GM12878 (cell line): ENCODE results near the gene BBS1. TPM values are rescaled to one million over a fixed set of nuclear protein-coding genes. Genes with fewer than 3 reads are reported as not detected.

Experiments used
- ATAC-seq: fragments of 200-7000 bp; cut with Tn5 transposase; 3 replicates; pipeline ENCODE4 v1.9.1; 2020; ENCODE audit warnings: mild to moderate bottlenecking, moderate library complexity
- BruUV-seq: library from RNA; stranded (reverse); fragments of 400-500 nt; replicated peaks from 2 replicates; lab custom pipeline; 2021; lab: Mats Ljungman, UMichigan
- CTCF ChIA-PET: fragments of 300-600 bp; sonication (Branson Sonifier 250); formaldehyde crosslinking; extraction: SDS; loops from one replicate; lab custom pipeline; 2021; ENCODE audit warnings: inconsistent platforms; lab: Yijun Ruan, JAX
- POLR2A ChIA-PET: fragments of 350-600 bp; formaldehyde crosslinking; extraction: SDS; loops from one replicate; lab custom pipeline; 2021; ENCODE audit warnings: inconsistent platforms; lab: Charles Lee
- RAD21 ChIA-PET: fragments of 300-600 bp; sonication (Branson Sonifier 250); formaldehyde crosslinking; loops from one replicate; lab custom pipeline; 2023; ENCODE audit warnings: antibody characterized with exemption; ENCODE audit not compliant: unreplicated experiment; lab: Charles Lee
- SMC1A ChIA-PET: fragments of 300-600 bp; sonication (Branson Sonifier 250); formaldehyde crosslinking; loops from one replicate; lab custom pipeline; 2023; ENCODE audit not compliant: unreplicated experiment, uncharacterized antibody; lab: Charles Lee
- DNase-seq: peaks from one replicate; pipeline ENCODE4 v3.0.0-alpha.2; 2011; ENCODE audit warnings: low read depth, low spot score
- FAIRE-seq: peaks from 3 replicates; lab custom pipeline; 2011; peaks lifted over from hg19 to GRCh38; lab: Jason Lieb, UNC
- H2AFZ ChIP-seq: 2 replicates; pipeline ENCODE4 v1.6.0; 2011; ENCODE audit warnings: low read depth, low read length, control low read depth; ENCODE audit not compliant: control insufficient read depth
- H3K27ac ChIP-seq: 2 replicates; pipeline ENCODE4 v1.5.1; 2011; ENCODE audit warnings: control low read depth; ENCODE audit not compliant: control insufficient read depth, insufficient read depth
- H3K27me3 ChIP-seq, 2 experiments: replicated peaks in 1 of 2; 2 replicates each; pipeline versions ENCODE4 v1.6.0 to v1.6.1; 2011; ENCODE audit warnings: low read length in 1 of 2; ENCODE audit not compliant: control insufficient read depth in 2 of 2, insufficient read depth in 2 of 2
- H3K36me3 ChIP-seq, 2 experiments: 2 replicates each; pipeline ENCODE4 v1.5.1; 2011; ENCODE audit warnings: low read length in 1 of 2; ENCODE audit not compliant: control insufficient read depth in 2 of 2, insufficient read depth in 2 of 2
- H3K4me1 ChIP-seq: 2 replicates; pipeline ENCODE4 v1.6.1; 2011; ENCODE audit warnings: mild to moderate bottlenecking, low read length, moderate library complexity, mixed read lengths; ENCODE audit not compliant: control insufficient read depth, insufficient read depth
- H3K4me2 ChIP-seq: 2 replicates; pipeline ENCODE4 v1.6.0; 2011; ENCODE audit warnings: control low read depth; ENCODE audit not compliant: control insufficient read depth, insufficient read depth
- H3K4me3 ChIP-seq: fragments of 200-600 bp; sonication (generic); 2 replicates; pipeline ENCODE4 v1.5.1; 2016
- H3K79me2 ChIP-seq: 2 replicates; pipeline ENCODE4 v1.6.0; 2011; ENCODE audit warnings: low read length; ENCODE audit not compliant: control insufficient read depth, insufficient read depth
- H3K9ac ChIP-seq: 2 replicates; pipeline ENCODE4 v1.8.0; 2011; ENCODE audit warnings: low read length, control low read depth, mixed read lengths; ENCODE audit not compliant: control insufficient read depth, insufficient read depth
- H3K9me3 ChIP-seq: replicated peaks from 3 replicates; pipeline ENCODE4 v1.5.1; 2011; ENCODE audit warnings: mild to moderate bottlenecking, low read length; ENCODE audit not compliant: control insufficient read depth, insufficient read depth
- H4K20me1 ChIP-seq: 2 replicates; pipeline ENCODE4 v1.6.0; 2011; ENCODE audit not compliant: control insufficient read depth, insufficient read depth
- ASH2L ChIP-seq: fragments of 300-600, 200-600 bp; sonication (generic); IDR thresholded peaks from 2 replicates; pipeline ENCODE4 v1.6.1; 2017; ENCODE audit warnings: low read depth, mild to moderate bottlenecking, borderline replicate concordance
- CBX3 ChIP-seq: fragments of 200-600 bp; sonication (generic); IDR thresholded peaks from 2 replicates; pipeline ENCODE4 v1.6.1; 2016; ENCODE audit warnings: low read depth, borderline replicate concordance
- CBX5 ChIP-seq: sonication (generic); IDR thresholded peaks from 2 replicates; pipeline ENCODE4 v1.6.1; 2016; ENCODE audit warnings: low read depth, moderate library complexity, mild to moderate bottlenecking, inconsistent platforms
- CEBPB ChIP-seq, 2 experiments: fragments of 150-350 bp in 1 of 2; IDR thresholded peaks; 2 replicates each; pipeline ENCODE4 v1.6.1; 2012 to 2014; ENCODE audit warnings: low read depth in 2 of 2, low read length in 2 of 2, borderline replicate concordance in 1 of 2, inconsistent platforms in 1 of 2
- CREM ChIP-seq: IDR thresholded peaks from 2 replicates; pipeline ENCODE4 v1.6.1; 2014; ENCODE audit warnings: antibody characterized with exemption, low read depth
- DPF2 ChIP-seq: fragments of 450-650 bp; IDR thresholded peaks from 2 replicates; pipeline ENCODE4 v1.6.1; 2017; ENCODE audit warnings: mild to moderate bottlenecking
- EED ChIP-seq: sonication (generic); IDR thresholded peaks from 2 replicates; pipeline ENCODE4 v1.6.1; 2016; ENCODE audit warnings: antibody characterized with exemption, low read depth
- ETV6 ChIP-seq, 2 experiments: fragments of 450-650 bp in 1 of 2; IDR thresholded peaks in 1 of 2; conservative IDR thresholded peaks in 1 of 2; 2 replicates each; pipeline ENCODE4 v1.6.1; 2014; ENCODE audit warnings: antibody characterized with exemption in 1 of 2, borderline replicate concordance in 1 of 2, low read depth in 1 of 2, mild to moderate bottlenecking in 1 of 2, moderate library complexity in 1 of 2
- IRF4 ChIP-seq: IDR thresholded peaks from 2 replicates; pipeline ENCODE4 v1.6.1; 2011; ENCODE audit warnings: low read depth, low read length
- JUNB ChIP-seq: IDR thresholded peaks from 2 replicates; pipeline ENCODE4 v1.6.1; 2016; ENCODE audit warnings: antibody characterized with exemption, mild to moderate bottlenecking
- MXI1 ChIP-seq: fragments of 150-350 bp; IDR thresholded peaks from 2 replicates; pipeline ENCODE4 v1.6.1; 2011; ENCODE audit warnings: low read depth, mild to moderate bottlenecking, inconsistent platforms, low read length, improper control_type of control experiment
- POU2F2 ChIP-seq: IDR thresholded peaks from 3 replicates; pipeline ENCODE4 v1.6.1; 2011; ENCODE audit warnings: low read depth, mild to moderate bottlenecking, low read length, borderline replicate concordance
- SREBF2 ChIP-seq: IDR thresholded peaks from 2 replicates; pipeline ENCODE4 v1.6.1; 2012; ENCODE audit warnings: mild to moderate bottlenecking, low read length
- SUZ12 ChIP-seq: fragments of 200-600 bp; sonication (generic); IDR thresholded peaks from one replicate; pipeline ENCODE4 v1.6.1; 2018; ENCODE audit warnings: antibody characterized with exemption, mild to moderate bottlenecking; ENCODE audit not compliant: unreplicated experiment
- TBL1XR1 ChIP-seq: IDR thresholded peaks from 2 replicates; pipeline ENCODE4 v1.6.1; 2012; ENCODE audit warnings: low read depth, low read length, improper control_type of control experiment
- USF1 ChIP-seq: IDR thresholded peaks from 2 replicates; pipeline ENCODE4 v1.6.1; 2011; ENCODE audit warnings: borderline replicate concordance, low read depth, mild to moderate bottlenecking, moderate library complexity, mixed read lengths, low read length; ENCODE audit not compliant: insufficient read depth; ENCODE audit errors: extremely low read length
- YBX1 ChIP-seq: fragments of 450-650 bp; IDR thresholded peaks from 2 replicates; pipeline ENCODE4 v1.6.1; 2016; ENCODE audit warnings: antibody characterized with exemption
- WGBS: methylation state at CpG from one replicate; pipeline ENCODE4 v1.1.6; 2016; ENCODE audit warnings: low lambda C conversion rate; ENCODE audit not compliant: insufficient replicate concordance, insufficient coverage; ENCODE audit errors: missing lambda C conversion rate; 5-methylcytosine and 5-hydroxymethylcytosine counted together
- in situ Hi-C: fragments of 300-500 bp; cut with MboI; formaldehyde crosslinking; loops from 9 replicates; pipeline ENCODE4 v1.14.3; 2018; ENCODE audit warnings: mixed read lengths
- intact Hi-C: fragments of 100-400 bp; cut with micrococcal nuclease; formaldehyde crosslinking; loops from one replicate; pipeline ENCODE4 v1.14.2; 2022; ENCODE audit not compliant: unreplicated experiment
- polyA plus RNA-seq, 11 experiments: library from polyadenylated mRNA; depleted of rRNA in 4 of 11; unstranded in 6 of 11; stranded (reverse) in 5 of 11; fragments of >200 nt; fragmentation: Nextera tagmentation in 4 of 11; fragmentation: Illumina TruSeq in 1 of 11; extraction: Ambion mirVana in 4 of 11; extraction: Trizol in 1 of 11; gene quantifications; 1 replicate in 1 of 11; 2 replicates in 10 of 11; pipeline versions ENCODE4 v1.2.1 to v1.2.3, GENCODE V29; 2011 to 2016; ENCODE audit warnings: inconsistent platforms in 2 of 11, missing spikeins in 2 of 11, low read depth in 1 of 11
- total RNA-seq, 4 experiments: library from RNA; depleted of rRNA in 3 of 4; stranded (reverse); fragments of >200 nt in 3 of 4; fragmentation: Illumina TruSeq in 1 of 4; extraction: Trizol in 1 of 4; gene quantifications; 2 replicates each; pipeline versions ENCODE4 v1.2.1 to v1.2.3, GENCODE V29; 2013 to 2021
- TF ChIP-seq, protein P1 (sequence below): fragments of 450-650 bp; IDR thresholded peaks from 2 replicates; pipeline ENCODE4 v1.6.1; 2016; ENCODE audit warnings: mild to moderate bottlenecking
- TF ChIP-seq, protein P2 (sequence below): IDR thresholded peaks from 2 replicates; pipeline ENCODE4 v1.6.1; 2012; ENCODE audit warnings: mild to moderate bottlenecking, low read depth, low read length

Gene BBS1
- total and polyA plus RNA-seq, 10 of the 15 experiments (the other 5 are each of a cell fraction or from before 2014, with no cell fraction given), result 2.5 to 14.7 (median 8.7) TPM

- ATAC-seq (peak; percentile 5), DNase-seq (no peak), FAIRE-seq (no peak)
- H3K9me3 ChIP-seq, result no peaks in the 10 kb centered on the region
- ChIA-PET SMC1A (interaction anchor here (0.5 to 5.6 kb wide), 6 partner anchors 9 to 132 kb away, joined by 3 to 37 read pairs (median 4); partner anchors contain the start of gene RBM4B), RAD21 (interaction anchor here (1.0 to 2.9 kb wide), 6 partner anchors 31 to 132 kb away, joined by 4 to 37 read pairs (median 6); partner anchors contain the start of genes MRPL11, PELI3, RBM4 and RBM4B), POLR2A (interaction anchor here (0.9 to 4.0 kb wide), 9 partner anchors 14 to 131 kb away, joined by 3 to 26 read pairs (median 6); partner anchors contain the start of genes CCDC87, CCS, DPP3 and PELI3), CTCF (interaction anchor here (0.6 to 4.3 kb wide), 8 partner anchors 16 to 995 kb away, joined by 3 to 32 read pairs (median 3); partner anchors contain the start of genes CCDC87, CCS, RBM14 and RBM4)
- H3K36me3 ChIP-seq, result peaks cover 0 to 2% of the 10 kb centered on the region in 2 experiments; a peak in 1 of 4 replicates
- peak within 1 kb of the TSS; percentile 86 for H3K4me3 ChIP-seq
- peaks cover 2% of the 10 kb centered on the region for H3K79me2 ChIP-seq
- BruUV-seq, result no TSS peak
- peak within 1 kb of the TSS; percentile 79 for H3K9ac ChIP-seq
- peak within 1 kb of the TSS; percentile 97 for H3K4me2 ChIP-seq
- peak within 1 kb of the TSS; percentile 89 for H2AFZ ChIP-seq
- peak within 1 kb of the TSS; percentile 72 for H3K27ac ChIP-seq
- in situ Hi-C loops, result no loop called here
- H3K4me1 ChIP-seq, result peaks cover 10% of the 10 kb centered on the region
- intact Hi-C loops, result loop anchor here (1.0 kb wide), 1 partner anchor 132 kb away; no protein-coding TSS in a partner anchor
- H3K27me3 ChIP-seq, result no peaks in the 10 kb centered on the region
- H4K20me1 ChIP-seq, result no peaks in the 10 kb centered on the region
- WGBS, result 5% methylated on average over 37 of the region's 37 CpGs
- TF ChIP-seq POU2F2 (peak; percentile 17; the same call in 1 of the 3 replicates), CREM (no peak), CBX5 (no peak), CBX3 (no peak), TBL1XR1 (no peak), MXI1 (no peak), EED (no peak), ETV6 (conservative IDR thresholded peaks at IDR 0.05 in 1 of 2, IDR thresholded peaks at IDR 0.05 in 1 of 2; ENCODE audit: borderline replicate concordance in 1 of 2, low read depth in 1 of 2) (no peak), SUZ12 (no peak), IRF4 (no peak), JUNB (no peak), CEBPB (IDR thresholded peaks at IDR 0.05; ENCODE audit: borderline replicate concordance in 1 of 2, low read depth in 2 of 2, low read length in 2 of 2) (no peak), YBX1 (no peak), DPF2 (no peak), SREBF2 (no peak), USF1 (no peak), ASH2L (no peak; the same call in 1 of the 2 replicates)
- TF ChIP-seq, protein P1, sequence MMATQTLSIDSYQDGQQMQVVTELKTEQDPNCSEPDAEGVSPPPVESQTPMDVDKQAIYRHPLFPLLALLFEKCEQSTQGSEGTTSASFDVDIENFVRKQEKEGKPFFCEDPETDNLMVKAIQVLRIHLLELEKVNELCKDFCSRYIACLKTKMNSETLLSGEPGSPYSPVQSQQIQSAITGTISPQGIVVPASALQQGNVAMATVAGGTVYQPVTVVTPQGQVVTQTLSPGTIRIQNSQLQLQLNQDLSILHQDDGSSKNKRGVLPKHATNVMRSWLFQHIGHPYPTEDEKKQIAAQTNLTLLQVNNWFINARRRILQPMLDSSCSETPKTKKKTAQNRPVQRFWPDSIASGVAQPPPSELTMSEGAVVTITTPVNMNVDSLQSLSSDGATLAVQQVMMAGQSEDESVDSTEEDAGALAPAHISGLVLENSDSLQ, result no peak
- TF ChIP-seq, protein P2, sequence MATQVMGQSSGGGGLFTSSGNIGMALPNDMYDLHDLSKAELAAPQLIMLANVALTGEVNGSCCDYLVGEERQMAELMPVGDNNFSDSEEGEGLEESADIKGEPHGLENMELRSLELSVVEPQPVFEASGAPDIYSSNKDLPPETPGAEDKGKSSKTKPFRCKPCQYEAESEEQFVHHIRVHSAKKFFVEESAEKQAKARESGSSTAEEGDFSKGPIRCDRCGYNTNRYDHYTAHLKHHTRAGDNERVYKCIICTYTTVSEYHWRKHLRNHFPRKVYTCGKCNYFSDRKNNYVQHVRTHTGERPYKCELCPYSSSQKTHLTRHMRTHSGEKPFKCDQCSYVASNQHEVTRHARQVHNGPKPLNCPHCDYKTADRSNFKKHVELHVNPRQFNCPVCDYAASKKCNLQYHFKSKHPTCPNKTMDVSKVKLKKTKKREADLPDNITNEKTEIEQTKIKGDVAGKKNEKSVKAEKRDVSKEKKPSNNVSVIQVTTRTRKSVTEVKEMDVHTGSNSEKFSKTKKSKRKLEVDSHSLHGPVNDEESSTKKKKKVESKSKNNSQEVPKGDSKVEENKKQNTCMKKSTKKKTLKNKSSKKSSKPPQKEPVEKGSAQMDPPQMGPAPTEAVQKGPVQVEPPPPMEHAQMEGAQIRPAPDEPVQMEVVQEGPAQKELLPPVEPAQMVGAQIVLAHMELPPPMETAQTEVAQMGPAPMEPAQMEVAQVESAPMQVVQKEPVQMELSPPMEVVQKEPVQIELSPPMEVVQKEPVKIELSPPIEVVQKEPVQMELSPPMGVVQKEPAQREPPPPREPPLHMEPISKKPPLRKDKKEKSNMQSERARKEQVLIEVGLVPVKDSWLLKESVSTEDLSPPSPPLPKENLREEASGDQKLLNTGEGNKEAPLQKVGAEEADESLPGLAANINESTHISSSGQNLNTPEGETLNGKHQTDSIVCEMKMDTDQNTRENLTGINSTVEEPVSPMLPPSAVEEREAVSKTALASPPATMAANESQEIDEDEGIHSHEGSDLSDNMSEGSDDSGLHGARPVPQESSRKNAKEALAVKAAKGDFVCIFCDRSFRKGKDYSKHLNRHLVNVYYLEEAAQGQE, result no peak
Measured at GRCh38 chr11:66546368-66546965, 36.0 kb downstream of the BBS1 start, which contains the start of gene ACTN3. ACTN3 (plus strand) TSS chr11:66546903; CDS start chr11:66546938, 35 bp downstream.
